Measurements from ENCODE around the gene PCNX2. TPM values are rescaled to one million over a fixed set of nuclear protein-coding genes. Genes with fewer than 3 reads are reported as not detected.

The PCNX2 gene
- total and polyA plus RNA-seq, 2 donors (not counting 1 experiment from before 2014, with no cell fraction given) = 13.0 to 37.8 TPM

DNA sequence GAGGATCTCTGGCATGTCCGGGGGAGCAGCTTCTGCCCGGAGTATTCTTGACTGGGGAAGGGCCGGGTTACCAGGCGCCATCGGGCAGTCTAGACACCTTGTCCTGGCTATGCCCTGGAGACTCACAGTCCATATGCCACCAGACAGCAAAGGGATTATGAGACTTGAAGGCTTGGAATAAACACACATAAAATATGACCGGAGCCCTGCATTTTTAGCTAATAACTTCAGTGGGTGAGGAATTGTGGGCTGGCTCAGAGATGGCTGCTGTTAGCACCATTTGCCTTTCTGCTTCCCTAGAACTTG, 329.7 kb downstream of the PCNX2 start:
- Histone ChIP-seq H3K27ac (ENCODE audit: insufficient read depth, low read length) (no peak overlapping the region), H3K79me2 (ENCODE audit: control insufficient read depth, insufficient read depth, low read length) (no peaks in the 10 kb centered on the region), H3K36me3 (ENCODE audit: control insufficient read depth, insufficient read depth, low read length) (no peaks in the 10 kb centered on the region), H3K4me1 (ENCODE audit: control insufficient read depth, extremely low read depth, insufficient read depth, low read length) (peaks cover 4% of the 10 kb centered on the region), H3K4me2 (ENCODE audit: extremely low read depth, insufficient read depth, low read length) (no peak overlapping the region), H3K27me3 (ENCODE audit: control insufficient read depth, insufficient read depth, low read length) (no peaks in the 10 kb centered on the region), H3K4me3 (replicated peaks in 1 of 4; ENCODE audit: control extremely low read depth in 1 of 4, insufficient read depth in 1 of 4, low read depth in 3 of 4, low read length in 4 of 4) (no peak overlapping the region), H3K9ac (ENCODE audit: insufficient read depth, low read length) (no peak overlapping the region), H2AFZ (ENCODE audit: low read length) (no peak overlapping the region), H3K9me3 (ENCODE audit: control insufficient read depth, insufficient read depth, low read depth, low read length) (no peaks in the 10 kb centered on the region), H4K20me1 (ENCODE audit: control insufficient read depth, extremely low read depth, insufficient read depth, low read length) (no peaks in the 10 kb centered on the region)
- TF ChIP-seq EZH2 (IDR thresholded peaks at IDR 0.05; ENCODE audit: low read length, missing control alignments) = no peak
- TF ChIP-seq, protein P1, sequence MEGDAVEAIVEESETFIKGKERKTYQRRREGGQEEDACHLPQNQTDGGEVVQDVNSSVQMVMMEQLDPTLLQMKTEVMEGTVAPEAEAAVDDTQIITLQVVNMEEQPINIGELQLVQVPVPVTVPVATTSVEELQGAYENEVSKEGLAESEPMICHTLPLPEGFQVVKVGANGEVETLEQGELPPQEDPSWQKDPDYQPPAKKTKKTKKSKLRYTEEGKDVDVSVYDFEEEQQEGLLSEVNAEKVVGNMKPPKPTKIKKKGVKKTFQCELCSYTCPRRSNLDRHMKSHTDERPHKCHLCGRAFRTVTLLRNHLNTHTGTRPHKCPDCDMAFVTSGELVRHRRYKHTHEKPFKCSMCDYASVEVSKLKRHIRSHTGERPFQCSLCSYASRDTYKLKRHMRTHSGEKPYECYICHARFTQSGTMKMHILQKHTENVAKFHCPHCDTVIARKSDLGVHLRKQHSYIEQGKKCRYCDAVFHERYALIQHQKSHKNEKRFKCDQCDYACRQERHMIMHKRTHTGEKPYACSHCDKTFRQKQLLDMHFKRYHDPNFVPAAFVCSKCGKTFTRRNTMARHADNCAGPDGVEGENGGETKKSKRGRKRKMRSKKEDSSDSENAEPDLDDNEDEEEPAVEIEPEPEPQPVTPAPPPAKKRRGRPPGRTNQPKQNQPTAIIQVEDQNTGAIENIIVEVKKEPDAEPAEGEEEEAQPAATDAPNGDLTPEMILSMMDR (conservative IDR thresholded peaks at IDR 0.05 in 1 of 2, IDR thresholded peaks at IDR 0.05 in 1 of 2; ENCODE audit: low read depth in 1 of 2, low read length in 2 of 2) = no peak
- DNase-seq (ENCODE audit: low read depth in 2 of 2) = no peak

DNA sequence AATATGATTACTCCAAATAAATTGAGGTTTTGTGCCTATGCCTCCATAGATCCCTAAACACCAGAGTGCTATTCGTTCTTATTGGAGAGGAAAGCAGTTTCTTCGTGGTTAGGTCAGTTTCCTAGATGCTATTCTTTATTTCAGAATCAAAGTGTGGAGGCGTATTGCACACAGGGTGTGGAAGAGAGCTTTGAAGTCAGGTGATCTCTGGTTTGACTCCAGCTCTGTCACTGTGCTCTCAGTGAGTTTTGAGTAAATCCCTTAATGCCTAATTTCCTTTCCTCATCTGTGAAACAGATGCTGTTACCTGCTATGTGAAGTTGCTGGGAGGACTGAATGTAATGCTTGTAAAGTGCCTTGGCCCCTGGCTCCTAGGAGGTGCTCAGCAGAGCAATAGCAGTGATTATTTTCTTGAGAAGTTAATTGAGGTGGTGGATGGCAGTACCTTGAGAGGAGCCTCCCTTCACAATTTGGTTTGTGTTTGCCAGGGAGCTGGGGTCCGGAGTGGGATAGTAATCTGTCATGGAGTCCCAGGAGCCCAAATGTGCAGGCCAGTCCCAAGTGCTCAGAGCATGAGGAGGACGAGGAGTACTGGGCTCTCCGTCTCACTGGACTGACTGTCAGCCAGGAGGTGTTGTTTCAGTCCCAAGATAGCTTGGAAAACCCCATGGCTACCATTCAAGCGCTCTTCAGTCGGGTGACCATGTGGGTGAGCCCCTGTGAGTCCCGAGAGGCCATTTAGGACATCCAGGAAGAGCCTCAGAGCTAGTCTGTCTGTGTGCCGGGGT, 330.2 kb downstream of the PCNX2 start:
- H3K36me3 ChIP-seq (ENCODE audit: control insufficient read depth, insufficient read depth, low read length) = no peaks in the 10 kb centered on the region
- TF ChIP-seq, protein P1 (conservative IDR thresholded peaks at IDR 0.05 in 1 of 2, IDR thresholded peaks at IDR 0.05 in 1 of 2; ENCODE audit: low read depth in 1 of 2, low read length in 2 of 2) = no peak
- TF ChIP-seq EZH2 (IDR thresholded peaks at IDR 0.05; ENCODE audit: low read length, missing control alignments) = no peak
- no peak for DNase-seq (ENCODE audit: low read depth in 2 of 2)

DNA sequence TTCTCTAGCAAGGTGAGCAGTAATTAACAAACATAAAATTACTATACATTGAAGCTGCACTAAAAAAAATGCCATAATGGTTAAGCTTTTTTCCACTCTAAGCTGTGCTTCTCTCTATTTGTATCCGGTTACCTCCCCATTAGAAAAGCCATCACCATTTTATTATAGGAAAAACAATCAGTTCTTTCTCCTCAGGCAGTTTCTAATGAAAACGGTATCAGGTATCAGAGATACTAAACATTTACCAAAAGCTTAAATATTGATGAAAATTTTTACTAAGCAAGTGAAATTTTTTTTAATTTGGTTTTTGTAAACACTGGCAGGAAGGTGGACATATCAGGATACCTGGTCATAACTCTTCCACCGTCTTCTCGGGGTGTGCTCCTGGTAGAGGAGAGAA, 330.9 kb downstream of the PCNX2 start:
- DNase-seq (ENCODE audit: low read depth in 2 of 2) = no peak
- Histone ChIP-seq H3K4me2 (ENCODE audit: extremely low read depth, insufficient read depth, low read length) (no peak overlapping the region), H3K27ac (ENCODE audit: insufficient read depth, low read length) (no peak overlapping the region), H3K79me2 (ENCODE audit: control insufficient read depth, insufficient read depth, low read length) (no peaks in the 10 kb centered on the region), H4K20me1 (ENCODE audit: control insufficient read depth, extremely low read depth, insufficient read depth, low read length) (no peaks in the 10 kb centered on the region), H2AFZ (ENCODE audit: low read length) (no peak overlapping the region), H3K9ac (ENCODE audit: insufficient read depth, low read length) (no peak overlapping the region), H3K36me3 (ENCODE audit: control insufficient read depth, insufficient read depth, low read length) (no peaks in the 10 kb centered on the region), H3K4me1 (ENCODE audit: control insufficient read depth, extremely low read depth, insufficient read depth, low read length) (peaks cover 4% of the 10 kb centered on the region), H3K4me3 (replicated peaks in 1 of 4; ENCODE audit: control extremely low read depth in 1 of 4, insufficient read depth in 1 of 4, low read depth in 3 of 4, low read length in 4 of 4) (no peak overlapping the region), H3K27me3 (ENCODE audit: control insufficient read depth, insufficient read depth, low read length) (no peaks in the 10 kb centered on the region), H3K9me3 (ENCODE audit: control insufficient read depth, insufficient read depth, low read depth, low read length) (no peaks in the 10 kb centered on the region)
- TF ChIP-seq, protein P1 (conservative IDR thresholded peaks at IDR 0.05 in 1 of 2, IDR thresholded peaks at IDR 0.05 in 1 of 2; ENCODE audit: low read depth in 1 of 2, low read length in 2 of 2) = no peak
- no peak for TF ChIP-seq EZH2 (IDR thresholded peaks at IDR 0.05; ENCODE audit: low read length, missing control alignments)

More for the DNA sequence above, 330.2 kb downstream of the PCNX2 start:
- H3K9ac ChIP-seq (ENCODE audit: insufficient read depth, low read length) = no peak overlapping the region
- peaks cover 4% of the 10 kb centered on the region for H3K4me1 ChIP-seq (ENCODE audit: control insufficient read depth, extremely low read depth, insufficient read depth, low read length)
- H4K20me1 ChIP-seq (ENCODE audit: control insufficient read depth, extremely low read depth, insufficient read depth, low read length) = no peaks in the 10 kb centered on the region
- no peak overlapping the region for H3K4me2 ChIP-seq (ENCODE audit: extremely low read depth, insufficient read depth, low read length)
- H3K79me2 ChIP-seq (ENCODE audit: control insufficient read depth, insufficient read depth, low read length) = no peaks in the 10 kb centered on the region
- no peaks in the 10 kb centered on the region for H3K9me3 ChIP-seq (ENCODE audit: control insufficient read depth, insufficient read depth, low read depth, low read length)
- H3K27me3 ChIP-seq (ENCODE audit: control insufficient read depth, insufficient read depth, low read length) = no peaks in the 10 kb centered on the region
- H2AFZ ChIP-seq (ENCODE audit: low read length) = no peak overlapping the region
- no peak overlapping the region for H3K27ac ChIP-seq (ENCODE audit: insufficient read depth, low read length)
- H3K4me3 ChIP-seq (replicated peaks in 1 of 4; ENCODE audit: control extremely low read depth in 1 of 4, insufficient read depth in 1 of 4, low read depth in 3 of 4, low read length in 4 of 4) = no peak overlapping the region
